CD4-positive, alpha-beta T cell (primary cell): ENCODE data around the gene PXT1. TPM values are rescaled to one million over a fixed set of nuclear protein-coding genes. Genes with fewer than 3 reads are reported as not detected.
"Not testable (repeated sequence)": the region's sequence is repeated elsewhere in the genome, so short reads cannot be mapped to it uniquely, and the experiment has no call there.

Source experiments
- ATAC-seq: fragments of 200-7000 bp; cut with Tn5 transposase; one replicate; pipeline ENCODE4 v1.10.0; 2022; ENCODE audit warnings: mild to moderate bottlenecking; ENCODE audit not compliant: poor library complexity
- CTCF ChIA-PET: fragments of 350-600 bp; sonication (Branson Sonifier 250); formaldehyde crosslinking; loops from one replicate; lab custom pipeline; 2021; ENCODE audit warnings: antibody characterized with exemption, inconsistent platforms; lab: Charles Lee
- POLR2A ChIA-PET: fragments of 350-600 bp; sonication (Branson Sonifier 250); formaldehyde crosslinking; loops from one replicate; lab custom pipeline; 2021; ENCODE audit warnings: antibody characterized with exemption, inconsistent platforms; lab: Charles Lee
- DNase-seq, 14 experiments: peaks; one replicate each; pipeline ENCODE4 v3.0.0-alpha.2; 2013 to 2020; ENCODE audit warnings: mixed read lengths in 2 of 14
- H3K27ac ChIP-seq, 2 donors: one replicate each; pipeline versions ENCODE4 v1.5.1 to v1.7.0; 2013; ENCODE audit warnings: low read length in 2 of 2, low read depth in 1 of 2, mild to moderate bottlenecking in 1 of 2
- H3K27me3 ChIP-seq, 2 experiments: 1 replicate in 1 of 2; 2 replicates in 1 of 2; pipeline versions ENCODE4 v1.6.1 to v1.7.0; 2013; ENCODE audit warnings: low read length in 2 of 2, control low read depth in 1 of 2, mild to moderate bottlenecking in 1 of 2, moderate library complexity in 1 of 2; ENCODE audit not compliant: insufficient read depth in 2 of 2, control insufficient read depth in 1 of 2
- H3K36me3 ChIP-seq: one replicate; pipeline ENCODE4 v1.6.1; 2013; ENCODE audit warnings: low read length, control low read depth; ENCODE audit not compliant: insufficient read depth
- H3K4me1 ChIP-seq: one replicate; pipeline ENCODE4 v1.6.1; 2013; ENCODE audit warnings: low read length, control low read depth; ENCODE audit not compliant: insufficient read depth
- H3K4me3 ChIP-seq: one replicate; pipeline ENCODE4 v1.5.1; 2013; ENCODE audit warnings: mild to moderate bottlenecking, low read length, moderate library complexity
- H3K9me3 ChIP-seq, 2 experiments: 1 replicate in 1 of 2; 2 replicates in 1 of 2; pipeline versions ENCODE4 v1.6.1 to v1.7.0; 2013; ENCODE audit warnings: low read length in 2 of 2, mild to moderate bottlenecking in 2 of 2, control low read depth in 1 of 2, moderate library complexity in 1 of 2; ENCODE audit not compliant: control insufficient read depth in 1 of 2, insufficient read depth in 1 of 2
- H3K27ac Mint-ChIP-seq: one replicate; pipeline ENCODE4 v1.8.0; 2020; ENCODE audit warnings: mixed read lengths
- H3K27me3 Mint-ChIP-seq: one replicate; pipeline ENCODE4 v1.8.0; 2021; ENCODE audit warnings: mixed read lengths
- H3K36me3 Mint-ChIP-seq: one replicate; pipeline ENCODE4 v1.8.0; 2021; ENCODE audit warnings: low read depth, mixed read lengths
- H3K4me1 Mint-ChIP-seq: one replicate; pipeline ENCODE4 v1.8.0; 2021; ENCODE audit warnings: low read depth, mixed read lengths
- H3K4me3 Mint-ChIP-seq: one replicate; pipeline ENCODE4 v1.8.0; 2020; ENCODE audit warnings: mild to moderate bottlenecking, mixed read lengths
- H3K9me3 Mint-ChIP-seq: one replicate; pipeline ENCODE4 v1.8.0; 2020; ENCODE audit warnings: mixed read lengths
- CTCF ChIP-seq: fragments of 200-600 bp; IDR thresholded peaks from one replicate; pipeline ENCODE4 v1.8.0; 2022; ENCODE audit warnings: antibody characterized with exemption, mild to moderate bottlenecking
- intact Hi-C, 2 experiments: fragments of 100-400 bp; cut with DNase I in 1 of 2; cut with micrococcal nuclease in 1 of 2; formaldehyde crosslinking; loops; one replicate each; pipeline versions ENCODE4 v1.15.1 to v1.9.0; 2023 to 2025; cut with DNase I, micrococcal nuclease
- total RNA-seq, 174 experiments: library from RNA in 2 of 174; stranded (reverse) in 2 of 174; gene quantifications; one replicate each; pipeline ENCODE4 v1.2.3 and lab custom pipeline; 2021 to 2026

PXT1 gene
- total RNA-seq, 2 experiments from 2014 or later, result 0.55 to 0.59 TPM

DNA sequence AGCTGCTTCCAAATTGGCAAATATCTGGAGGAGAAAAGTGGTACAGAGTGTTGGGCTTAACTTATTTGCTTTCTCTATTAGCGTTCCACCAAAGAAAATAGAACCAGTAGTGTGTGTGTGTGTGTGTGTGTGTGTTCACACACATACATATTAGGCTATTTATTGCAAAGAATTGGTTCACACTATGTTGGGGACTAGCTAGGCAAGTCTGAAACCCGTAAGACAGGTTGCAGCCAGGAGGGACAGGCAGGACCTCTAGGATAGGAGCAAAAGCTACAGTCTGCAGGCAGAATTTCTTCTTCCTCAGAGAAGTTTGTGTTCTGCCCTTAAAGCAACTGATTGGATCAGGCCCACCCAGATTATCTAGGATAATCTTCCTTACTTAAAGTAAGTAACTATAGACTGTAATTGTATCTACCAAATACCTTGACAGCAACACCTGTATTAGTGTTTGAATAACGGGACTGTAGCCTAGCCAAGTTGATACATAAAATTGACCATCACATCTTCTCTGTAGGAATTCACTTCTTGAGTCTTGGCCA lies 12.9 kb upstream of the PXT1 start:
- ATAC-seq (no peak), DNase-seq (no peak)
- intact Hi-C loops, result no loop called here
- Histone ChIP-seq H3K27me3 (no peaks in the 10 kb centered on the region), H3K4me1 (peaks cover 10% of the 10 kb centered on the region), H3K27ac (no peak overlapping the region), H3K36me3 (peaks cover 10% of the 10 kb centered on the region), H3K4me3 (no peak overlapping the region), H3K9me3 (no peaks in the 10 kb centered on the region)
- CTCF ChIA-PET, result no interaction called here
- Mint-ChIP-seq H3K36me3 (peaks cover 53% of the 10 kb centered on the region), H3K4me1 (peaks cover 28% of the 10 kb centered on the region), H3K4me3 (no peak overlapping the region), H3K27me3 (no peaks in the 10 kb centered on the region), H3K9me3 (no peaks in the 10 kb centered on the region), H3K27ac (peak overlapping the region; percentile 9)
- POLR2A ChIA-PET, result interaction anchor here (1.3 kb wide), 1 partner anchor 13 kb away, joined by 5 read pairs; no protein-coding TSS in a partner anchor
- TF ChIP-seq CTCF, result no peak

DNA sequence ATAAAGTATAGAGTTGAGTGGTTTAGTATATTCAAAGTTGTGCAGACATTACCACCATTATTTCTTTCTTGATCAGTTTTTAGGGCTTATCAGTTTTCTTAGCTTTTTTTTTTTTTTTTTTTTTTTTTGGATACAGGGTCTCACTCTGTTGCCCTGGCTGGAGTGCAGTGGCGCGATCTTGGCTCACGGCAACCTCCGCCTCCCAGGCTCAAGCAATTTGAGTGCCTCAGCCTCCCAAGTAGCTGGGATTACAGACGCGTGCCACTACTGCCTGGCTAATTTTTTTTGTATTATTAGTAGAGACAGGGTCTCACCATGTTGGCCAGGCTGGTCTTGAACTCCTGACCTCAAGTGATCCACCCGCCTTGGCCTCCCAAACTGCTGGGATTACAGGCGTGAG lies 10.2 kb upstream of the PXT1 start:
- POLR2A ChIA-PET, result interaction anchor here (1.1 kb wide), 1 partner anchor 9 kb away, joined by 4 read pairs; no protein-coding TSS in a partner anchor
- peaks cover 12% of the 10 kb centered on the region for H3K36me3 ChIP-seq
- H3K4me3 Mint-ChIP-seq, intact Hi-C loops, H3K9me3 ChIP-seq, H3K4me3 ChIP-seq, H3K27ac Mint-ChIP-seq, H3K27me3 Mint-ChIP-seq, ATAC-seq, DNase-seq, H3K4me1 ChIP-seq, H3K27ac ChIP-seq, H3K27me3 ChIP-seq, H3K9me3 Mint-ChIP-seq: not testable (repeated sequence)
- H3K36me3 Mint-ChIP-seq, result peaks cover 71% of the 10 kb centered on the region
- peaks cover 37% of the 10 kb centered on the region for H3K4me1 Mint-ChIP-seq
- CTCF ChIA-PET, result interaction anchor here (0.6 to 1.1 kb wide), 2 partner anchors 17 to 127 kb away, joined by 3 to 4 read pairs; no protein-coding TSS in a partner anchor

DNA sequence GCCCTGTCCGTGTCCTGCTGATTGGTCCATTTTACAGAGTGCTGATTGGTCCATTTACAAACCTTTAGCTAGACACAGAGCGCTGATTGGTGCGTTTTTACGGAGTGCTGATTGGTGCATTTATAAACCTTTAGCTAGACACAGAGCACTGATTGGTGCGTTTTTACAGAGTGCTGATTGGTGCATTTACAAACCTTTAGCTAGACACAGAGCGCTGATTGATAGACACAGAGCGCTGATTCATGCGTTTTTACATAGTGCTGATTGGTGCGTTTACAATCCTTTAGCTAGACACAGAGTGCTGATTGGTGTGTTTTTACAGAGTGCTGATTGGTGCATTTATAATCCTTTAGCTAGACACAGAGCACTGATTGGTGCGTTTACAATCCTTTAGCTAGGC lies 6.5 kb upstream of the PXT1 start:
- H3K9me3 ChIP-seq, H3K27me3 Mint-ChIP-seq, H3K27me3 ChIP-seq, H3K36me3 ChIP-seq, H3K9me3 Mint-ChIP-seq, ATAC-seq, DNase-seq, POLR2A ChIA-PET, H3K27ac ChIP-seq, CTCF ChIA-PET, H3K4me3 ChIP-seq, H3K4me3 Mint-ChIP-seq, H3K27ac Mint-ChIP-seq: not testable (repeated sequence)
- H3K36me3 Mint-ChIP-seq, result peaks cover 62% of the 10 kb centered on the region
- intact Hi-C loops, result loop anchor here (5.0 to 10.0 kb wide), 2 partner anchors 33 to 46 kb away; no protein-coding TSS in a partner anchor
- peaks cover 55% of the 10 kb centered on the region for H3K4me1 Mint-ChIP-seq
- H3K4me1 ChIP-seq, result peaks cover 10% of the 10 kb centered on the region

DNA sequence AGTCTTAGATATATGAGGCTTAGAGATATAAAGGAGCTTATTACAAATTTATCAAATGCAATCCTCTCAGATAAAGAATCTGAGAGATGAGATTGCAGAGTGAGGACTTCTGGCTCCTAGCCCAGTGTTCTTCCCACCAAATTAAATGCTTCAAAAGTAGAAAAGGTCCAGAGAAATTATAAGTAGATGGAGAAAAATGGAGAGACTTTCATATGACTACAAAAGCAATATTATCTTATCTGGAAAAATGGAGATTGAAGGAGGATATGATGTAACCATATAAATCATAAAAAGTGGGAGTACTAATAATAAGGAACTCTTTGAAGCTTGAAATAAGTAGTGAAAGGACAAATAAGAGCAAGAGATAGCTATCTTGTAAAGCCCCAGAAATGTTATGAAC lies 3.0 kb upstream of the PXT1 start:
- peaks cover 3% of the 10 kb centered on the region for H3K36me3 ChIP-seq
- ChIA-PET POLR2A (interaction anchor here (1.6 kb wide), 1 partner anchor 22 kb away, joined by 3 read pairs; no protein-coding TSS in a partner anchor), CTCF (interaction anchor here (1.5 to 2.0 kb wide), 2 partner anchors 17 to 22 kb away, joined by 4 to 10 read pairs; no protein-coding TSS in a partner anchor)
- H3K4me1 Mint-ChIP-seq, result peaks cover 79% of the 10 kb centered on the region
- no peaks in the 10 kb centered on the region for H3K9me3 ChIP-seq
- H3K27me3 Mint-ChIP-seq, result no peaks in the 10 kb centered on the region
- no peak for TF ChIP-seq CTCF
- H3K4me3 ChIP-seq, result no peak overlapping the region
- H3K27me3 ChIP-seq, result no peaks in the 10 kb centered on the region
- H3K36me3 Mint-ChIP-seq, result peaks cover 46% of the 10 kb centered on the region
- ATAC-seq (no peak), DNase-seq (no peak)
- H3K27ac ChIP-seq, result no peak overlapping the region
- peaks cover 27% of the 10 kb centered on the region for H3K4me1 ChIP-seq
- peak overlapping the region; percentile 72 for H3K4me3 Mint-ChIP-seq
- H3K27ac Mint-ChIP-seq, result peak overlapping the region; percentile 60
- H3K9me3 Mint-ChIP-seq, result no peaks in the 10 kb centered on the region
- intact Hi-C loops, result loop anchor here (2.0 to 10.0 kb wide), 3 partner anchors 37 to 103 kb away; no protein-coding TSS in a partner anchor
